Trophoblast cell (in vitro differentiated cells and primary cell): ENCODE results near the gene SOX6.

Experiments
- DNase-seq, 2 donors: peaks; one replicate each; pipeline ENCODE4 v3.0.0-alpha.2; 2016
- H2AFZ ChIP-seq: 2 replicates; pipeline ENCODE4 v1.6.1; 2013; ENCODE audit warnings: low read length, moderate library complexity, mild to moderate bottlenecking; ENCODE audit not compliant: insufficient read depth, poor library complexity
- H2AK5ac ChIP-seq: 2 replicates; pipeline ENCODE4 v1.6.1; 2013; ENCODE audit warnings: mild to moderate bottlenecking, low read length
- H2BK120ac ChIP-seq: 2 replicates; pipeline ENCODE4 v1.6.1; 2013; ENCODE audit warnings: low read length, mild to moderate bottlenecking, moderate library complexity; ENCODE audit not compliant: insufficient read depth, poor library complexity
- H2BK12ac ChIP-seq: 2 replicates; pipeline ENCODE4 v1.6.1; 2013; ENCODE audit warnings: mild to moderate bottlenecking, low read length, moderate library complexity
- H2BK5ac ChIP-seq: 2 replicates; pipeline ENCODE4 v1.6.1; 2013; ENCODE audit warnings: low read length, low read depth, moderate library complexity, mild to moderate bottlenecking; ENCODE audit not compliant: poor library complexity
- H3K14ac ChIP-seq: 2 replicates; pipeline ENCODE4 v1.6.1; 2013; ENCODE audit warnings: mild to moderate bottlenecking, low read length
- H3K18ac ChIP-seq: 2 replicates; pipeline ENCODE4 v1.6.1; 2013; ENCODE audit warnings: mild to moderate bottlenecking, low read length
- H3K23ac ChIP-seq: 2 replicates; pipeline ENCODE4 v1.6.1; 2013; ENCODE audit warnings: low read length
- H3K27ac ChIP-seq: 2 replicates; pipeline ENCODE4 v1.5.1; 2013; ENCODE audit warnings: low read depth, mild to moderate bottlenecking, inconsistent platforms, low read length, moderate library complexity
- H3K27me3 ChIP-seq: 2 replicates; pipeline ENCODE4 v1.6.1; 2013; ENCODE audit warnings: inconsistent platforms, mild to moderate bottlenecking, low read length, moderate library complexity; ENCODE audit not compliant: insufficient read depth
- H3K36me3 ChIP-seq, 2 experiments: 1 replicate in 1 of 2; 2 replicates in 1 of 2; pipeline ENCODE4 v1.6.1; 2013; ENCODE audit warnings: low read length in 2 of 2, mild to moderate bottlenecking in 2 of 2, moderate library complexity in 1 of 2; ENCODE audit not compliant: insufficient read depth in 2 of 2, control insufficient read depth in 1 of 2
- H3K4ac ChIP-seq: 2 replicates; pipeline ENCODE4 v1.6.1; 2013; ENCODE audit warnings: low read depth, mild to moderate bottlenecking, low read length, moderate library complexity
- H3K4me1 ChIP-seq, 2 experiments: 1 replicate in 1 of 2; 2 replicates in 1 of 2; pipeline ENCODE4 v1.6.1; 2013; ENCODE audit warnings: low read length in 2 of 2, mild to moderate bottlenecking in 2 of 2, moderate library complexity in 1 of 2; ENCODE audit not compliant: insufficient read depth in 2 of 2, control insufficient read depth in 1 of 2
- H3K4me2 ChIP-seq: 2 replicates; pipeline ENCODE4 v1.6.1; 2013; ENCODE audit warnings: inconsistent platforms, mild to moderate bottlenecking, low read length, moderate library complexity
- H3K4me3 ChIP-seq: 2 replicates; pipeline ENCODE4 v1.5.1; 2013; ENCODE audit warnings: mild to moderate bottlenecking, low read depth, low read length, inconsistent platforms
- H3K79me1 ChIP-seq: one replicate; pipeline ENCODE4 v1.6.1; 2013; ENCODE audit warnings: low read length
- H3K79me2 ChIP-seq: 2 replicates; pipeline ENCODE4 v1.6.1; 2013; ENCODE audit warnings: low read length, mild to moderate bottlenecking; ENCODE audit not compliant: control insufficient read depth, insufficient read depth, poor library complexity
- H3K9ac ChIP-seq: 2 replicates; pipeline ENCODE4 v1.6.1; 2013; ENCODE audit warnings: mild to moderate bottlenecking, low read length
- H3K9me3 ChIP-seq: 2 replicates; pipeline ENCODE4 v1.6.1; 2013; ENCODE audit warnings: low read depth, mild to moderate bottlenecking, control low read depth, inconsistent platforms, low read length; ENCODE audit not compliant: insufficient read depth
- H4K12ac ChIP-seq: 2 replicates; pipeline ENCODE4 v1.6.1; 2013; ENCODE audit warnings: low read depth, mild to moderate bottlenecking, low read length, moderate library complexity
- H4K8ac ChIP-seq: 2 replicates; pipeline ENCODE4 v1.6.1; 2013; ENCODE audit warnings: low read depth, mild to moderate bottlenecking, low read length, moderate library complexity
- H4K91ac ChIP-seq: one replicate; pipeline ENCODE4 v1.6.1; 2013; ENCODE audit warnings: low read depth, mild to moderate bottlenecking, low read length, moderate library complexity
- WGBS: extraction: QIAGEN DNeasy Blood & Tissue Kit; methylation state at CpG from one replicate; pipeline ENCODE4 v1.1.7; 2013; ENCODE audit warnings: missing lambda C conversion rate; ENCODE audit not compliant: insufficient read length, insufficient coverage; ENCODE audit errors: extremely low coverage; 5-methylcytosine and 5-hydroxymethylcytosine counted together

SOX6 gene

DNA sequence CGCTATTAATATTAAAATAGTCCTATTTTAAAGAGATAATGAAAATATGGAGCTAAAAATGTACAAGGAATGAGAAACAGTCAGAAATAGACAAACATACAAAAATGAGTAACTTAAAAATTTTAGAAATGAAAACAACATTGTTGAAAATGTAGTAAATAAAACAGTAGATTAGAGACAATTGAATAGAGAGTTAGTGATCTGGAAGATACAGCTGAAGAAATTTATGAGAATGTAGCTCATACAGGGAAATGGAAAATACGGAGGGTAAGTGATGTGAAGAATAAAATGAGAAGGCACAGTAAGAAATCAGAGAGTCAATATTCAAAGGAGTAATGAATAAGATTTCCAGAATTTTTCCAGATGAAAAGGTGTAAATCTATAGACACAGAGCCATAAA lies 424.8 kb downstream of the SOX6 start:
- no peak overlapping the region for H2AFZ ChIP-seq
- H3K9ac ChIP-seq: no peak overlapping the region
- H3K18ac ChIP-seq: no peak overlapping the region
- no peak overlapping the region for H2BK12ac ChIP-seq
- H2AK5ac ChIP-seq: no peak overlapping the region
- no peaks in the 10 kb centered on the region for H3K79me2 ChIP-seq
- H3K4ac ChIP-seq: no peak overlapping the region
- no peak overlapping the region for H3K23ac ChIP-seq
- no peak overlapping the region for H4K12ac ChIP-seq
- DNase-seq: no peak
- H3K79me1 ChIP-seq: no peaks in the 10 kb centered on the region
- H3K27me3 ChIP-seq: no peaks in the 10 kb centered on the region
- H3K36me3 ChIP-seq: no peaks in the 10 kb centered on the region
- H3K4me3 ChIP-seq: no peak overlapping the region
- no peak overlapping the region for H3K4me2 ChIP-seq
- H4K8ac ChIP-seq: no peak overlapping the region
- WGBS: 100% methylated on average over 1 of the region's 2 CpGs
- H3K14ac ChIP-seq: no peak overlapping the region
- no peak overlapping the region for H2BK5ac ChIP-seq
- no peaks in the 10 kb centered on the region for H3K4me1 ChIP-seq
- no peak overlapping the region for H2BK120ac ChIP-seq
- no peak overlapping the region for H3K27ac ChIP-seq
- H3K9me3 ChIP-seq: no peaks in the 10 kb centered on the region
- no peak overlapping the region for H4K91ac ChIP-seq

DNA sequence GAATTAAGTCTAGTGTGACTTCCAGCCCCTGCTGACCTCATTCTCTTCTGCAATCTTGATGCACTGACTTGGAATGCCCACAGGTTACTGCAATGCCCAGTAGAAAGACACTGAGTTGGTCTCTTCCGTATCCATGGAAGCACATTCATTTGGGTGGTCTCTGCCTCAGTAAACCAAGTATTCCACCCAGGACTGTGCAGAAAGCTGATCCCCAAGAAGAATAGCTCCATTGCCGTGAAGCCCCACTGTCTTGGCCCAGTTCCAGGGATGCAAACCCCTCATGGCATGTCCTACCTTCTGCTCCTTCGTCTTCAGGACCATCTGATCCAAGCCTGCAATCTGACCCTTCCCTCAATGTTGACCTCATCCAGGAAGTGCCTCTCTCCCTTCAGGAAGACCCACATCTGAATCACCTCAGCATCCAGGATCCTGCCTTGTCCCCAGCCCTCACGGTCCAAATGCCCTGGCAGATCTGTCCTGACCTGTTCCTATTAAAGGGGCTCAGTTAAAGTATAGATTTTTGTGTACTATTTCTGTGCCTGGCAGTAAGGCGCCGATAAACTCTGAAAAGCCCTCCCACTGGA lies 425.8 kb downstream of the SOX6 start:
- Histone ChIP-seq H2AFZ (no peak overlapping the region), H4K8ac (no peak overlapping the region), H2BK12ac (no peak overlapping the region), H3K27ac (no peak overlapping the region), H3K4me3 (no peak overlapping the region), H3K27me3 (no peaks in the 10 kb centered on the region), H3K79me2 (no peaks in the 10 kb centered on the region), H2BK5ac (no peak overlapping the region), H3K14ac (no peak overlapping the region), H3K4me2 (no peak overlapping the region), H2BK120ac (no peak overlapping the region), H3K79me1 (no peaks in the 10 kb centered on the region), H3K23ac (no peak overlapping the region), H2AK5ac (no peak overlapping the region), H4K91ac (no peak overlapping the region), H3K4ac (no peak overlapping the region), H3K18ac (no peak overlapping the region), H3K4me1 (no peaks in the 10 kb centered on the region), H3K9ac (no peak overlapping the region), H4K12ac (no peak overlapping the region), H3K9me3 (no peaks in the 10 kb centered on the region), H3K36me3 (no peaks in the 10 kb centered on the region)
- no CpG with 5 or more reads among the region's 6 CpGs for WGBS
- DNase-seq: peak; percentile 30 to 36

DNA sequence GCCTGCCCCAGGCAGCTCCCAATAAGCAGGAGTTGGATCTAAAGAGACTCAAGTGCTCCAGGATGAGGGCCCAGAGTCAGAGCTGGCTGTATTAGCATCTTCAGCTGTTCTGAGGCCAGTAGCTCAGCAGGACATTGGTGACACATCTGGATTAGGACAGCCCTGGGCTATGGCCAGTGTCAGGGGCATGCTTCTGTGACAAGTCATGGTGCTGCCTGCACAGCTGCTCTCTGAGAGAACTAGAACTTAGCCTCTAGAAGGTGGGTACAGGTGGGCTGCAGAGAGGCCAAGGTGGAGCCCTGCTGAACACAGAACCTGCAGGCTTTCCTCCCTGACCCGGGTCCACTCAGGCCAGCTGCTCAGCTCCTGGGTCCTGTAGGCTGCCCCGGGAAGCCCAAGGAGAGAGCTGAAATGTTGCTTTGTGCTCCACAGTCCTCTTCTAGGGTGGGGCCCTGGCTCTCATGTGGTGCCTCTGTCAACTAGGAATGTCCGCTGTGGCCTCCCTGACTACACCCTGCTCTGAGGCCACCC lies 426.9 kb downstream of the SOX6 start:
- Histone ChIP-seq H2AK5ac (no peak overlapping the region), H3K27me3 (no peaks in the 10 kb centered on the region), H2BK120ac (no peak overlapping the region), H3K4me2 (no peak overlapping the region), H3K18ac (no peak overlapping the region), H2BK12ac (no peak overlapping the region), H3K9ac (no peak overlapping the region), H3K27ac (no peak overlapping the region), H3K4me1 (peaks cover 0 to 2% of the 10 kb centered on the region in 2 experiments), H3K79me1 (no peaks in the 10 kb centered on the region), H3K23ac (no peak overlapping the region), H3K9me3 (no peaks in the 10 kb centered on the region), H3K79me2 (no peaks in the 10 kb centered on the region), H4K8ac (no peak overlapping the region), H2AFZ (no peak overlapping the region), H4K91ac (no peak overlapping the region), H3K4me3 (no peak overlapping the region), H3K36me3 (no peaks in the 10 kb centered on the region), H3K4ac (no peak overlapping the region), H2BK5ac (no peak overlapping the region), H4K12ac (no peak overlapping the region), H3K14ac (no peak overlapping the region)
- peak; percentile 70 for DNase-seq
- WGBS: no CpG with 5 or more reads among the region's 3 CpGs

DNA sequence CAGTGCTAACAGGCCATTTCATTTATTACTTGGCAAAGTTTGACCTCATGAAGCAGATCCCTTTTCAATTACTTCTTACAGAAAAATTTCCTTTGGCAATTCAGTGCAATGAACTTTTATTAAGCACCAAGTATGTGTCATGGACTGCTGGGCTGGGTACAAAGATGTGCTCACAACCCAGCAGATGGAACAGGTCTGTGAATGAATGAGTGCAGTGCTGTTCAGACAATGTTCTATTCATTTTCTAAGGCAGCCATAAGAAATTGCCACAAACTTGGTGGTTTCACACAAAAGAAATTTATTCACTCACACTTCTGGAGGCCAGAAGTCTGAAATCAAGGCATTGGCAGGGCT lies 428.5 kb downstream of the SOX6 start:
- Histone ChIP-seq H3K14ac (no peak overlapping the region), H3K79me2 (no peaks in the 10 kb centered on the region), H2BK120ac (no peak overlapping the region), H2BK12ac (no peak overlapping the region), H3K4me2 (no peak overlapping the region), H4K8ac (no peak overlapping the region), H3K9me3 (no peaks in the 10 kb centered on the region), H3K27me3 (no peaks in the 10 kb centered on the region), H4K91ac (no peak overlapping the region), H3K9ac (no peak overlapping the region), H3K4me3 (no peak overlapping the region), H3K79me1 (no peaks in the 10 kb centered on the region), H2AFZ (no peak overlapping the region), H3K18ac (no peak overlapping the region), H3K23ac (no peak overlapping the region), H3K27ac (no peak overlapping the region), H2AK5ac (no peak overlapping the region), H3K4ac (no peak overlapping the region), H3K36me3 (no peaks in the 10 kb centered on the region), H2BK5ac (no peak overlapping the region), H4K12ac (no peak overlapping the region), H3K4me1 (peaks cover 0 to 3% of the 10 kb centered on the region in 2 experiments)
- no peak for DNase-seq
